Smooth muscle cell (in vitro differentiated cells): ENCODE measurements around the gene CCT3. TPM values are rescaled to one million over a fixed set of nuclear protein-coding genes. Genes with fewer than 3 reads are reported as not detected.

Source experiments
- DNase-seq: peaks from one replicate; lab custom pipeline; 2025; ENCODE audit not compliant: unreplicated experiment; lab: John Stamatoyannopoulos, UW
- H2AFZ ChIP-seq: fragments of 200-600 bp; sonication (generic); 2 replicates; pipeline ENCODE4 v1.6.0; 2016; ENCODE audit warnings: antibody characterized with exemption, low read depth, mild to moderate bottlenecking
- H3F3A ChIP-seq: fragments of 200-600 bp; sonication (generic); 2 replicates; pipeline ENCODE4 v1.6.0; 2017; ENCODE audit warnings: antibody characterized with exemption, low read depth
- H3K27ac ChIP-seq: fragments of 200-600 bp; sonication (generic); 2 replicates; pipeline ENCODE4 v1.5.1; 2016; ENCODE audit warnings: low read depth, mild to moderate bottlenecking
- H3K27me3 ChIP-seq: fragments of 200-600 bp; sonication (generic); 2 replicates; pipeline ENCODE4 v1.6.1; 2016; ENCODE audit warnings: low read depth, mild to moderate bottlenecking
- H3K36me3 ChIP-seq: fragments of 200-600 bp; sonication (generic); 2 replicates; pipeline ENCODE4 v1.5.1; 2016; ENCODE audit warnings: low read depth
- H3K4me1 ChIP-seq: fragments of 200-600 bp; sonication (generic); 2 replicates; pipeline ENCODE4 v1.5.1; 2016; ENCODE audit warnings: low read depth
- H3K4me2 ChIP-seq: fragments of 200-600 bp; sonication (generic); 2 replicates; pipeline ENCODE4 v1.6.0; 2016; ENCODE audit warnings: mild to moderate bottlenecking
- H3K4me3 ChIP-seq: fragments of 200-600 bp; sonication (generic); 2 replicates; pipeline ENCODE4 v1.5.1; 2016; ENCODE audit warnings: mild to moderate bottlenecking
- H3K79me2 ChIP-seq: fragments of 200-600 bp; sonication (generic); 2 replicates; pipeline ENCODE4 v1.6.0; 2016; ENCODE audit warnings: low read depth, mild to moderate bottlenecking
- H3K9ac ChIP-seq: fragments of 200-600 bp; sonication (generic); 2 replicates; pipeline ENCODE4 v1.6.0; 2016; ENCODE audit warnings: low read depth
- H3K9me3 ChIP-seq: fragments of 200-600 bp; sonication (generic); replicated peaks from 2 replicates; pipeline ENCODE4 v1.5.1; 2016; ENCODE audit warnings: low read depth
- H4K20me1 ChIP-seq: fragments of 200-600 bp; sonication (generic); 2 replicates; pipeline ENCODE4 v1.6.0; 2016; ENCODE audit warnings: low read depth
- WGBS: methylation state at CpG from one replicate; pipeline ENCODE4 v1.1.7; 2016; ENCODE audit warnings: low lambda C conversion rate; 5-methylcytosine and 5-hydroxymethylcytosine counted together
- polyA plus RNA-seq: library from polyadenylated mRNA; unstranded; fragments of >200 nt; fragmentation: Nextera tagmentation; extraction: Ambion mirVana; gene quantifications from 2 replicates; pipeline ENCODE4 v1.2.1, GENCODE V29; 2016
- total RNA-seq: library from RNA; depleted of rRNA; stranded (reverse); fragments of >200 nt; gene quantifications from 2 replicates; pipeline ENCODE4 v1.2.3, GENCODE V29; 2014
- TF ChIP-seq, protein P1 (sequence below): fragments of 200-600 bp; sonication (generic); IDR thresholded peaks from 2 replicates; pipeline ENCODE4 v1.5.1; 2017; ENCODE audit warnings: borderline replicate concordance, mild to moderate bottlenecking, antibody characterized with exemption; ENCODE audit not compliant: insufficient read depth, poor library complexity, severe bottlenecking

CCT3 gene
- total and polyA plus RNA-seq, 2 experiments from 2014 or later: 147 to 179 TPM

DNA sequence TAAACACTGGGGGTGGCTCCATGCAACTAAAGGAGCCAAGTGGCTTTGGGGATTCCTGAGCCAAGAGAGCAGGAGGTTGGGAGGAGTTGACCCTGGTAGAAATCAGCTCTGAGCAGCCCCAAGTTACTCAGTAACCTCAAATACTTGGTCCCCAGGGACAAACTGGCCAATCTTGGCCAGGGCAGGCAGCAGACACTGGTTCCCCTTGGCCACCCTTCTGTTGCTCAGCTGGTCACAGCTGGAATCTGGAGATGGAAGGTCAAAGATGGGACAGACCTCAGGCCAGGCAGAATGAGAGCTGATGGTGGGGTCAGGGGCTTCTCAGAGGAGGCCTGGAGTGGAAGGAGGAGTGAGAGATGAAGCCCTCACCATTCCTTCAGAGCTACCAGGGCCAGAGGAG, 27.7 kb upstream of the CCT3 start:
- no peaks in the 10 kb centered on the region for H3K36me3 ChIP-seq

DNA sequence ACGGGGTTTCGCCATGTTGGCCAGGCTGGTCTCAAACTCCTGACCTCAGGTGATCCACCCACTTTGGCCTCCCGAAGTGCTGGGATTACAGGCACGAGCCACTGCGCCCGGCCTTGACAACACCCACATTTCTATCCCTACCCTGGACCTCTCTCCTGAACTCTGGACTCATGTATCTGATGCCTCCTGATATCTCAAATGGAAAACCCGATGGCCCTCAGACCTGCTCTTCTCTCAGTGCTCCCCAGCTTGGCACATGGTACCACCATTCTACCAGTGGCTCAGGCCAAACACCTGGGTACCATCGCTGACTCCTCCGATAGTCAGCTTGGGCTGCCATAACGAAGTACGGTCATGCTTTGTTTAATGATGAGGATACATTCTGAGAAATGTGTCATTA, 22.4 kb upstream of the CCT3 start:
- no peaks in the 10 kb centered on the region for H3K4me1 ChIP-seq
- H3K79me2 ChIP-seq: no peaks in the 10 kb centered on the region
- H3F3A ChIP-seq: no peaks in the 10 kb centered on the region
- H3K4me2 ChIP-seq: no peak overlapping the region
- no peaks in the 10 kb centered on the region for H4K20me1 ChIP-seq
- peaks cover 13% of the 10 kb centered on the region for H3K27me3 ChIP-seq
- no peak for DNase-seq
- H3K4me3 ChIP-seq: no peak overlapping the region
- no peak overlapping the region for H3K27ac ChIP-seq
- H3K9me3 ChIP-seq: no peaks in the 10 kb centered on the region
- WGBS: 95% methylated on average over 11 of the region's 11 CpGs
- H3K36me3 ChIP-seq: no peaks in the 10 kb centered on the region
- H2AFZ ChIP-seq: no peak overlapping the region
- TF ChIP-seq, protein P1, sequence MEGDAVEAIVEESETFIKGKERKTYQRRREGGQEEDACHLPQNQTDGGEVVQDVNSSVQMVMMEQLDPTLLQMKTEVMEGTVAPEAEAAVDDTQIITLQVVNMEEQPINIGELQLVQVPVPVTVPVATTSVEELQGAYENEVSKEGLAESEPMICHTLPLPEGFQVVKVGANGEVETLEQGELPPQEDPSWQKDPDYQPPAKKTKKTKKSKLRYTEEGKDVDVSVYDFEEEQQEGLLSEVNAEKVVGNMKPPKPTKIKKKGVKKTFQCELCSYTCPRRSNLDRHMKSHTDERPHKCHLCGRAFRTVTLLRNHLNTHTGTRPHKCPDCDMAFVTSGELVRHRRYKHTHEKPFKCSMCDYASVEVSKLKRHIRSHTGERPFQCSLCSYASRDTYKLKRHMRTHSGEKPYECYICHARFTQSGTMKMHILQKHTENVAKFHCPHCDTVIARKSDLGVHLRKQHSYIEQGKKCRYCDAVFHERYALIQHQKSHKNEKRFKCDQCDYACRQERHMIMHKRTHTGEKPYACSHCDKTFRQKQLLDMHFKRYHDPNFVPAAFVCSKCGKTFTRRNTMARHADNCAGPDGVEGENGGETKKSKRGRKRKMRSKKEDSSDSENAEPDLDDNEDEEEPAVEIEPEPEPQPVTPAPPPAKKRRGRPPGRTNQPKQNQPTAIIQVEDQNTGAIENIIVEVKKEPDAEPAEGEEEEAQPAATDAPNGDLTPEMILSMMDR: no peak
- H3K9ac ChIP-seq: no peak overlapping the region

More for the DNA sequence above, 27.7 kb upstream of the CCT3 start:
- no peak overlapping the region for H3K9ac ChIP-seq
- H3K79me2 ChIP-seq: no peaks in the 10 kb centered on the region
- DNase-seq: no peak
- H2AFZ ChIP-seq: no peak overlapping the region
- H3K4me1 ChIP-seq: no peaks in the 10 kb centered on the region
- H3K27ac ChIP-seq: no peak overlapping the region
- no peak overlapping the region for H3K4me2 ChIP-seq
- H4K20me1 ChIP-seq: no peaks in the 10 kb centered on the region
- TF ChIP-seq, protein P1: no peak
- H3F3A ChIP-seq: no peaks in the 10 kb centered on the region
- no peaks in the 10 kb centered on the region for H3K9me3 ChIP-seq
- no peak overlapping the region for H3K4me3 ChIP-seq
- no peaks in the 10 kb centered on the region for H3K27me3 ChIP-seq

DNA sequence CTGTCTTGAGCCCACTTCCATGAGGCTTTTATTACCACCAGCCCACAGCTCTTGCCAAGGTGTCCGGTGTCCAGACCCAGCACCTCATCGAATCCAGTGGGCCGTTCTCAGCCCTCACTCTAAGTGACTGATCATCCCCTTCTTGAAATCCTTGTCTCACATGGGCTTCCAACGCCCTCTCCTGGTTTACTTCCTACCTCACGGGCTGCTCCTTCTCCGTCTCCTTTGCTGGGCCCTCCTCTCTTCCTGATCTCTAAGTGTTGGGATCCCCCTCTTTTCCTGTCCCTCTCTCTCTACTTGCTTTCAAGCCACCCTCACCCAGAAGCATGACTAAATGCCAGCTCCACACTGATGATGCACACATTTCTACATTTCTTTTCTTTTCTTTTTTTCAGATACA, 21.9 kb upstream of the CCT3 start:
- Histone ChIP-seq H4K20me1 (no peaks in the 10 kb centered on the region), H3K4me1 (no peaks in the 10 kb centered on the region), H3K9ac (no peak overlapping the region), H3K79me2 (no peaks in the 10 kb centered on the region), H2AFZ (no peak overlapping the region), H3F3A (no peaks in the 10 kb centered on the region), H3K4me2 (no peak overlapping the region), H3K4me3 (no peak overlapping the region), H3K27ac (no peak overlapping the region), H3K27me3 (peaks cover 13% of the 10 kb centered on the region), H3K36me3 (no peaks in the 10 kb centered on the region), H3K9me3 (no peaks in the 10 kb centered on the region)
- no peak for DNase-seq
- TF ChIP-seq, protein P1: no peak
- 42% methylated on average over 6 of the region's 6 CpGs for WGBS

DNA sequence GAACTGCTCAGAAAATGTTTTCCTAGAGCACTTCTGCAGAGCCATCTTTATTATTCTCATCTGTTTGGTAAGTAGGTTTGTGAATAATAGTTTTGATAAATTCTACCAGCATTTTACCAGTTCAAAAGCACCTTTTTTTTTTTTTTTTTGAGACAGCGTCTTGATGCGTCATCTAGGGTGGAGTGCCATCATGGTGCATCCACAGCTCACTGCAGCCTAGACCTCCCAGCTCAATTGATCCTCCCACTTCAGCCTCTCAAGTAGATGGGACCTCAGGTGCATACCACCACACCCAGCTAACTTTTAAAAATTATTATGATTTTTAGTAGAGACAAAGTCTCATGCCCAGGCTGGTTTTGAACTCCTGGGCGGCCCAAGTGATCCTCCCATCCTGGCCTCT, 21.2 kb upstream of the CCT3 start:
- H3K4me1 ChIP-seq: no peaks in the 10 kb centered on the region
- H3K4me3 ChIP-seq: no peak overlapping the region
- DNase-seq: no peak
- no peaks in the 10 kb centered on the region for H3K36me3 ChIP-seq
- no peaks in the 10 kb centered on the region for H3K9me3 ChIP-seq
- no peaks in the 10 kb centered on the region for H3F3A ChIP-seq
- no peak overlapping the region for H3K27ac ChIP-seq
- TF ChIP-seq, protein P1: no peak
- no peak overlapping the region for H3K4me2 ChIP-seq
- H4K20me1 ChIP-seq: no peaks in the 10 kb centered on the region
- H3K9ac ChIP-seq: no peak overlapping the region
- no peak overlapping the region for H2AFZ ChIP-seq
- H3K27me3 ChIP-seq: peaks cover 19% of the 10 kb centered on the region
- H3K79me2 ChIP-seq: no peaks in the 10 kb centered on the region
- 97% methylated on average over 3 of the region's 3 CpGs for WGBS
